Measurements from ENCODE around the gene RIC8A. TPM values are rescaled to one million over a fixed set of nuclear protein-coding genes. Genes with fewer than 3 reads are reported as not detected.

Gene RIC8A
- total RNA-seq, 4 donors from 2014 or later, result 69.0 to 118 (median 101) TPM

DNA sequence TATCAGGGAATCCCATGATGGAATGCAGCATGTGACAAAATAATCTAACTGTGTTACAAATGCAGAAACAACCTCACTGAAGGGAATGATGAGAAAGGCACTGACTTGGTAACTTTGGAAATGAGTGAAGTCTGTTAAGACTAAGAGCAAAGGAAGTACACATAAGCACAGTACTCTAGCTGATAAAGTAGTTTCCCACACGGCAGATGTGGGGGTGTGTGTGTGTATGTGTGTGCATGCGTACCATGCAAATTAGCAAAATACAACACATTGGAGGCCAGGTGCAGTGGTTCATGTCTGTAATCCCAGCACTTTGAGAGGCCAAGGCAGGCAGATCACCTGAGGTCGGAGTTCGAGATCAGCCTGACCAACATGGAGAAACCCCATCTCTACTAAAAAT lies 54.1 kb downstream of the RIC8A start:
- no peaks in the 10 kb centered on the region for H3K27me3 ChIP-seq
- 81 to 88% methylated on average over 4 of the region's 4 CpGs for WGBS, 2 donors
- no peaks in the 10 kb centered on the region for H3K36me3 ChIP-seq
- TF ChIP-seq, protein P1, sequence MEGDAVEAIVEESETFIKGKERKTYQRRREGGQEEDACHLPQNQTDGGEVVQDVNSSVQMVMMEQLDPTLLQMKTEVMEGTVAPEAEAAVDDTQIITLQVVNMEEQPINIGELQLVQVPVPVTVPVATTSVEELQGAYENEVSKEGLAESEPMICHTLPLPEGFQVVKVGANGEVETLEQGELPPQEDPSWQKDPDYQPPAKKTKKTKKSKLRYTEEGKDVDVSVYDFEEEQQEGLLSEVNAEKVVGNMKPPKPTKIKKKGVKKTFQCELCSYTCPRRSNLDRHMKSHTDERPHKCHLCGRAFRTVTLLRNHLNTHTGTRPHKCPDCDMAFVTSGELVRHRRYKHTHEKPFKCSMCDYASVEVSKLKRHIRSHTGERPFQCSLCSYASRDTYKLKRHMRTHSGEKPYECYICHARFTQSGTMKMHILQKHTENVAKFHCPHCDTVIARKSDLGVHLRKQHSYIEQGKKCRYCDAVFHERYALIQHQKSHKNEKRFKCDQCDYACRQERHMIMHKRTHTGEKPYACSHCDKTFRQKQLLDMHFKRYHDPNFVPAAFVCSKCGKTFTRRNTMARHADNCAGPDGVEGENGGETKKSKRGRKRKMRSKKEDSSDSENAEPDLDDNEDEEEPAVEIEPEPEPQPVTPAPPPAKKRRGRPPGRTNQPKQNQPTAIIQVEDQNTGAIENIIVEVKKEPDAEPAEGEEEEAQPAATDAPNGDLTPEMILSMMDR (IDR thresholded peaks at IDR 0.05), result no peak
- TF ChIP-seq POLR2A (IDR thresholded peaks at IDR 0.05) (no peak), EP300 (IDR thresholded peaks at IDR 0.05) (no peak)
- no peak overlapping the region for H3K4me3 ChIP-seq
- no peaks in the 10 kb centered on the region for H3K4me1 ChIP-seq
- no peak overlapping the region for H3K27ac ChIP-seq
- DNase-seq (ENCODE audit: low spot score in 2 of 2), result no peak
- H3K9me3 ChIP-seq, result peaks cover 0 to 11% (median 0%) of the 10 kb centered on the region in 4 donors

Other genes starting within 250 kb of the RIC8A start
- not detected for gene SCGB1C1, start 14.6 kb upstream of the RIC8A start, total RNA-seq
- gene BET1L, start 309 bp upstream of the RIC8A start, total RNA-seq, result 10 to 100 TPM; 30.9 to 43.9 (median 38.7) TPM
- gene SIRT3, start 28.6 kb downstream of the RIC8A start, total RNA-seq, result 10 to 100 TPM; 14.9 to 23.4 (median 17.5) TPM
- 100 to 1,000 TPM in 3 of 4 donors, 10 to 100 TPM in 1; 72.0 to 136 (median 120) TPM for gene PSMD13, start 29.3 kb downstream of the RIC8A start, total RNA-seq
- 1 to 10 TPM; 1.0 to 3.3 (median 1.7) TPM for gene NLRP6, start 70.7 kb downstream of the RIC8A start, total RNA-seq
- gene PGGHG, start 81.4 kb downstream of the RIC8A start, total RNA-seq, result 100 to 1,000 TPM in 1 of 4 donors, 10 to 100 TPM in 3; 43.7 to 166 (median 55.6) TPM
- not detected for gene IFITM5, start 91.8 kb downstream of the RIC8A start, total RNA-seq
- 100 to 1,000 TPM; 258 to 624 (median 292) TPM for gene IFITM2, start 100.1 kb downstream of the RIC8A start, total RNA-seq
- gene IFITM1, start 106.3 kb downstream of the RIC8A start, total RNA-seq, result 100 to 1,000 TPM; 216 to 431 (median 256) TPM
- gene IFITM3, start 113.2 kb downstream of the RIC8A start, total RNA-seq, result 100 to 1,000 TPM; 258 to 816 (median 325) TPM
- 10 to 100 TPM in 2 of 4 donors, 1 to 10 TPM in 2; 7.1 to 22.2 (median 14.1) TPM for gene B4GALNT4, start 161.8 kb downstream of the RIC8A start, total RNA-seq
- 10 to 100 TPM in 3 of 4 donors, 1 to 10 TPM in 1; 4.6 to 16.2 (median 13.5) TPM for gene PKP3, start 186.5 kb downstream of the RIC8A start, total RNA-seq
- 10 to 100 TPM; 29.1 to 81.1 (median 69.3) TPM for gene SIGIRR, start 207.3 kb downstream of the RIC8A start, total RNA-seq
- gene ANO9, start 234.3 kb downstream of the RIC8A start, total RNA-seq, result under 1 TPM in 3 of 4 donors, not detected in 1; 0.78 to 0.90 (median 0.87) TPM
- 100 to 1,000 TPM in 1 of 4 donors, 10 to 100 TPM in 3; 54.2 to 100 (median 63.9) TPM for gene PTDSS2, start 242.6 kb downstream of the RIC8A start, total RNA-seq